ENCODE data around the gene LNP1. TPM values are rescaled to one million over a fixed set of nuclear protein-coding genes. Genes with fewer than 3 reads are reported as not detected.

Gene LNP1
- total RNA-seq, 1 experiment from 2014 or later: 6.7 TPM

GRCh38 chr3:100467133-100467532 is 65.8 kb downstream of the LNP1 start:
- peaks cover 45% of the 10 kb centered on the region for H3K36me3 Mint-ChIP-seq
- H3K4me1 Mint-ChIP-seq: no peaks in the 10 kb centered on the region
- TF ChIP-seq ZNF219 (CRISPR knock-in tag; IDR thresholded peaks at IDR 0.05; ENCODE audit: borderline replicate concordance) (no peak), NFATC4 (CRISPR knock-in tag; IDR thresholded peaks at IDR 0.05) (no peak), GTF2I (CRISPR knock-in tag; conservative IDR thresholded peaks at IDR 0.05) (no peak), FOXP1 (CRISPR knock-in tag; IDR thresholded peaks at IDR 0.05; ENCODE audit: borderline replicate concordance) (no peak), IRF2 (CRISPR knock-in tag; IDR thresholded peaks at IDR 0.05; ENCODE audit: borderline replicate concordance, low read depth) (no peak)
- TF ChIP-seq, protein P1, sequence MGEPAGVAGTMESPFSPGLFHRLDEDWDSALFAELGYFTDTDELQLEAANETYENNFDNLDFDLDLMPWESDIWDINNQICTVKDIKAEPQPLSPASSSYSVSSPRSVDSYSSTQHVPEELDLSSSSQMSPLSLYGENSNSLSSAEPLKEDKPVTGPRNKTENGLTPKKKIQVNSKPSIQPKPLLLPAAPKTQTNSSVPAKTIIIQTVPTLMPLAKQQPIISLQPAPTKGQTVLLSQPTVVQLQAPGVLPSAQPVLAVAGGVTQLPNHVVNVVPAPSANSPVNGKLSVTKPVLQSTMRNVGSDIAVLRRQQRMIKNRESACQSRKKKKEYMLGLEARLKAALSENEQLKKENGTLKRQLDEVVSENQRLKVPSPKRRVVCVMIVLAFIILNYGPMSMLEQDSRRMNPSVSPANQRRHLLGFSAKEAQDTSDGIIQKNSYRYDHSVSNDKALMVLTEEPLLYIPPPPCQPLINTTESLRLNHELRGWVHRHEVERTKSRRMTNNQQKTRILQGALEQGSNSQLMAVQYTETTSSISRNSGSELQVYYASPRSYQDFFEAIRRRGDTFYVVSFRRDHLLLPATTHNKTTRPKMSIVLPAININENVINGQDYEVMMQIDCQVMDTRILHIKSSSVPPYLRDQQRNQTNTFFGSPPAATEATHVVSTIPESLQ (CRISPR knock-in tag; IDR thresholded peaks at IDR 0.05): no peak
- TF ChIP-seq, protein P2, sequence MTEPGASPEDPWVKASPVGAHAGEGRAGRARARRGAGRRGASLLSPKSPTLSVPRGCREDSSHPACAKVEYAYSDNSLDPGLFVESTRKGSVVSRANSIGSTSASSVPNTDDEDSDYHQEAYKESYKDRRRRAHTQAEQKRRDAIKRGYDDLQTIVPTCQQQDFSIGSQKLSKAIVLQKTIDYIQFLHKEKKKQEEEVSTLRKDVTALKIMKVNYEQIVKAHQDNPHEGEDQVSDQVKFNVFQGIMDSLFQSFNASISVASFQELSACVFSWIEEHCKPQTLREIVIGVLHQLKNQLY (CRISPR knock-in tag; IDR thresholded peaks at IDR 0.05): no peak
- TF ChIP-seq, protein P3, sequence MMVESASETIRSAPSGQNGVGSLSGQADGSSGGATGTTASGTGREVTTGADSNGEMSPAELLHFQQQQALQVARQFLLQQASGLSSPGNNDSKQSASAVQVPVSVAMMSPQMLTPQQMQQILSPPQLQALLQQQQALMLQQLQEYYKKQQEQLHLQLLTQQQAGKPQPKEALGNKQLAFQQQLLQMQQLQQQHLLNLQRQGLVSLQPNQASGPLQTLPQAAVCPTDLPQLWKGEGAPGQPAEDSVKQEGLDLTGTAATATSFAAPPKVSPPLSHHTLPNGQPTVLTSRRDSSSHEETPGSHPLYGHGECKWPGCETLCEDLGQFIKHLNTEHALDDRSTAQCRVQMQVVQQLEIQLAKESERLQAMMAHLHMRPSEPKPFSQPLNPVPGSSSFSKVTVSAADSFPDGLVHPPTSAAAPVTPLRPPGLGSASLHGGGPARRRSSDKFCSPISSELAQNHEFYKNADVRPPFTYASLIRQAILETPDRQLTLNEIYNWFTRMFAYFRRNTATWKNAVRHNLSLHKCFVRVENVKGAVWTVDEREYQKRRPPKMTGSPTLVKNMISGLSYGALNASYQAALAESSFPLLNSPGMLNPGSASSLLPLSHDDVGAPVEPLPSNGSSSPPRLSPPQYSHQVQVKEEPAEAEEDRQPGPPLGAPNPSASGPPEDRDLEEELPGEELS (CRISPR knock-in tag; IDR thresholded peaks at IDR 0.05): no peak
- no peak for DNase-seq (ENCODE audit: low spot score)
- H3K4me3 Mint-ChIP-seq: no peak overlapping the region
- ChIA-PET CTCF (no interaction called here), POLR2A (no interaction called here)
- no peak for ATAC-seq
- peaks cover 7% of the 10 kb centered on the region; the same call in 1 of the 2 replicates for H3K27me3 Mint-ChIP-seq (ENCODE audit: low read depth)
- peaks cover 70% of the 10 kb centered on the region for H3K9me3 Mint-ChIP-seq
- H3K27ac Mint-ChIP-seq: no peak overlapping the region

DNA sequence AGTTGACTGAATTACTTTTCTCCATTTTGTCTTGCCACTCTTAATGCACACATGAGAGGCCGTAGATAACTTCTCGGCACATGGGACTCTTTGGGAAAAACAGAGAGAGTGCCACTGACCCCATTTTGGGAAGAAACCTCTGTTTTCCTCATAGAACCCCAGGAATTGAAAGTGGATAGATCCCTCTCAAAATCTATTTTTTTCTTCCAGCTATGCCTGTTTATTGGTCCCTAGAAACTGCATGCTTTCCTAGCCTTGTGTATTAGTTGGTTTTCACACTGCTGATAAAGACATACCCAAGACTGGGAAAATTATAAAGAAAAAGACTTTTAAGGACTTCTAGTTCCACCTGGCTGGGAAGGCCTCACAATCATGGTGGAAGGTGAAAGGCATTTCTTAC is 67.3 kb downstream of the LNP1 start:
- ATAC-seq (no peak), DNase-seq (ENCODE audit: low spot score) (no peak)
- Mint-ChIP-seq H3K9me3 (peaks cover 72% of the 10 kb centered on the region), H3K36me3 (peaks cover 47% of the 10 kb centered on the region), H3K4me1 (no peaks in the 10 kb centered on the region), H3K4me3 (no peak overlapping the region), H3K27me3 (ENCODE audit: low read depth) (peaks cover 7% of the 10 kb centered on the region), H3K27ac (no peak overlapping the region)
- ChIA-PET CTCF (no interaction called here), POLR2A (no interaction called here)
- TF ChIP-seq, protein P1 (CRISPR knock-in tag; IDR thresholded peaks at IDR 0.05): no peak
- TF ChIP-seq NFYB (CRISPR knock-in tag; conservative IDR thresholded peaks at IDR 0.05; ENCODE audit: low read depth): no peak
- TF ChIP-seq TEAD4 (CRISPR knock-in tag; IDR thresholded peaks at IDR 0.05): no peak
- no peak for TF ChIP-seq IRF2 (CRISPR knock-in tag; IDR thresholded peaks at IDR 0.05; ENCODE audit: borderline replicate concordance, low read depth)
- no peak for TF ChIP-seq SMAD4 (CRISPR knock-in tag; IDR thresholded peaks at IDR 0.05)
- no peak for TF ChIP-seq ERG (CRISPR knock-in tag; IDR thresholded peaks at IDR 0.05)
- TF ChIP-seq TEAD1 (CRISPR knock-in tag; IDR thresholded peaks at IDR 0.05): no peak
- no peak for TF ChIP-seq ZNF263 (CRISPR knock-in tag; IDR thresholded peaks at IDR 0.05; ENCODE audit: low read depth)
- TF ChIP-seq FOXJ3 (CRISPR knock-in tag; IDR thresholded peaks at IDR 0.05; ENCODE audit: borderline replicate concordance): no peak
- TF ChIP-seq MYBL2 (CRISPR knock-in tag; IDR thresholded peaks at IDR 0.05): no peak
- TF ChIP-seq GRHL2 (CRISPR knock-in tag; IDR thresholded peaks at IDR 0.05; ENCODE audit: insufficient replicate concordance, severe bottlenecking): no peak
- no peak for TF ChIP-seq RORB (CRISPR knock-in tag; IDR thresholded peaks at IDR 0.05)
- no peak for TF ChIP-seq PREB (CRISPR knock-in tag; IDR thresholded peaks at IDR 0.05; ENCODE audit: borderline replicate concordance)
- TF ChIP-seq E2F1 (CRISPR knock-in tag; IDR thresholded peaks at IDR 0.05): no peak
- no peak for TF ChIP-seq NFATC4 (CRISPR knock-in tag; IDR thresholded peaks at IDR 0.05)
